GM18951 (cell line): ENCODE results near the gene SPG7.

Source experiments
- POLR2A ChIP-seq: IDR thresholded peaks from 4 replicates; pipeline ENCODE4 v1.6.1; 2011; ENCODE audit warnings: mild to moderate bottlenecking; ENCODE audit not compliant: insufficient read length, insufficient read depth; ENCODE audit errors: extremely low read depth
- in situ Hi-C: fragments of 300-500 bp; cut with MboI; formaldehyde crosslinking; loops from one replicate; pipeline ENCODE4 v1.12.0; 2022; ENCODE audit warnings: low sequenced_read_pairs, mixed read lengths, inconsistent platforms; ENCODE audit not compliant: unreplicated experiment

Gene SPG7

DNA sequence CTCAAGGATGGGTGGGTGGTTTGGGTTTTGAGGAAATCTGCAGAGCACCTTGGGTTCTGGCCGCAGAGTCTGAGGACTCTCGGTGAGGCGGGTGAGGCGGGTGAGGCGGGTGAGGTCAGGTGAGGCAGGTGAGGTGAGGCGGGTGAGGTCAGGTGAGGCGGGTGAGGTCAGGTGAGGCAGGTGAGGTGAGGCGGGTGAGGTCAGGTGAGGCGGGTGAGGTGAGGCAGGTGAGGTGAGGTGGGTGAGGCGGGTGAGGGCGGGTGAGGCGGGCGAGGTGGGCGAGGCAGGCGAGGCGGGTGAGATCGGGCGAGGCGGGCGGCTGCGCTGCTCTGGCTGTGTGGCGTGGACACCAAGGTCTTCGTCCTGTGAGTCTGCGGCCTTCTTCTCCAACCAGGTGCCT, 28.2 kb downstream of the SPG7 start:
- in situ Hi-C loops, result no loop called here
- no peak for TF ChIP-seq POLR2A

DNA sequence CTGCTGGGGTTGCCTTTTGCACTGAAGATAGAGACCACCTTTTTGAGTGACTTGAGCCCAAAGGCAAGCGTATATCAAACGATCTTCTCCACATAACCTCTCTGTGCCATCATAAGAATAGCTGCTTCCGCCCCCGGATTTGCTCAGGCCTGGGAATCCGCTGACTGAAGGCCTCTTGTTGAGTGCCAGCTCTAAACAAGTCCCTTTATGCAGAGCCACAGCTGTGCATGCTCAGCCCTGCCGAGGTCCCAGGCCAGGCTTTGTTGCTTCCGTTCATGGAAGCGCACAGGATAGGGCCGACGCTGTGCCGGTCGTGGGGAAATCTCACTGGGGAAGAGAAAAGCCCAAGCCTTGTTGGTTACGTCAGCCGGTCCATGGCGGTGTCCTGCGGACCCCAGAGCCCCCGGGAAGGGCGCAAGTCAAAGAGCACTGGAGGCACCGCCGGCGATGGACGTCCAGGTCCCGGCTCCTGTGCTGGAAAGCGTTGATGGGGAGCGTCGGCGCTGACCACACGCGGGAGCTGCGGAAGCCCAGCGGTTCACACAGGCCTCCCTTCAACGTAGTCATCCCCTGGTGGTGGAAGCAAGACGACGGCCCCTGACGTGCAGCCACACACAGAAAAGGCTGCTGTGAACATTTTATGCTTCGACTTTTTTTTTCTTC, 28.8 kb downstream of the SPG7 start:
- in situ Hi-C loops, result no loop called here
- TF ChIP-seq POLR2A, result no peak

- TF ChIP-seq POLR2A, result no peak
- in situ Hi-C loops, result no loop called here
Measured at GRCh38 chr16:89537549-89537925, 29.3 kb downstream of the SPG7 start.

- in situ Hi-C loops, result no loop called here
- no peak for TF ChIP-seq POLR2A
Measured at GRCh38 chr16:89538286-89538685, 30.1 kb downstream of the SPG7 start.

DNA sequence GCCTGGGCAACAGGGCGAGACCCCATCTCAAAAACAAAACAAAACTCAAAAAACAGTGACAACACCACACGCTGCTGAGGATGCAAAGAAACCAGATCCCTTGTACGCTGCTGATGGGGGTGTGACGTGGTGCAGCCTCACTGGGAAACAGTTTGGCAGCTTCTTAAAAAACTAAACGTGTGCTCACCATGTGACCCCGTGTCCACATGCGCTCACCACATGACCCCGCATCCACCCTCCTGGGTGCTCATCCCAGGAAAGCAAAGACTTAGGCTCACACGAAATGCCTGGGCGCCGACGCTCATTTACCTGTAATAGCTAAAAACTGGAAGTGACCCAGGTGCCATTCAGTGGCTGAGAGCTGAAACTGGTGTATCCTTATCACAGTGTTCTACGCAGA, 32.4 kb downstream of the SPG7 start:
- no peak for TF ChIP-seq POLR2A
- in situ Hi-C loops, result no loop called here

GRCh38 chr16:89541792-89542191, 33.6 kb downstream of the SPG7 start:
- TF ChIP-seq POLR2A, result no peak
- in situ Hi-C loops, result no loop called here

GRCh38 chr16:89544113-89544512, 35.9 kb downstream of the SPG7 start:
- TF ChIP-seq POLR2A, result no peak
- in situ Hi-C loops, result no loop called here

DNA sequence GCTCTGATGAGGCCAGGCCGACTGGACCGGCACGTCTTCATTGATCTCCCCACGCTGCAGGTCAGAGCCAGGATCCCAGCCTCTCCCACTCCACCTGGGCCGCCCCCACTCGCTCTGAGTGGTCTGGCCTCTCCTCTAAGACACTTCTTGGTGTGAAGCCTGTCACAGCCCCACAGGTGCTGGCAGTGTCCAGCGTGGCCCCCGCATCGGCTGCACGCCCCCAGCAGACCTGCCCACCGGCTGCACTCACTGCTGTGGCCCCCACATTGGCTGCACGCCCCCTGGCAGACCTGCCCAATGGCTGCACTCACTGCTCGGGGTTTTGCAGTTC, 36.5 kb downstream of the SPG7 start:
- in situ Hi-C loops, result no loop called here
- no peak for TF ChIP-seq POLR2A

DNA sequence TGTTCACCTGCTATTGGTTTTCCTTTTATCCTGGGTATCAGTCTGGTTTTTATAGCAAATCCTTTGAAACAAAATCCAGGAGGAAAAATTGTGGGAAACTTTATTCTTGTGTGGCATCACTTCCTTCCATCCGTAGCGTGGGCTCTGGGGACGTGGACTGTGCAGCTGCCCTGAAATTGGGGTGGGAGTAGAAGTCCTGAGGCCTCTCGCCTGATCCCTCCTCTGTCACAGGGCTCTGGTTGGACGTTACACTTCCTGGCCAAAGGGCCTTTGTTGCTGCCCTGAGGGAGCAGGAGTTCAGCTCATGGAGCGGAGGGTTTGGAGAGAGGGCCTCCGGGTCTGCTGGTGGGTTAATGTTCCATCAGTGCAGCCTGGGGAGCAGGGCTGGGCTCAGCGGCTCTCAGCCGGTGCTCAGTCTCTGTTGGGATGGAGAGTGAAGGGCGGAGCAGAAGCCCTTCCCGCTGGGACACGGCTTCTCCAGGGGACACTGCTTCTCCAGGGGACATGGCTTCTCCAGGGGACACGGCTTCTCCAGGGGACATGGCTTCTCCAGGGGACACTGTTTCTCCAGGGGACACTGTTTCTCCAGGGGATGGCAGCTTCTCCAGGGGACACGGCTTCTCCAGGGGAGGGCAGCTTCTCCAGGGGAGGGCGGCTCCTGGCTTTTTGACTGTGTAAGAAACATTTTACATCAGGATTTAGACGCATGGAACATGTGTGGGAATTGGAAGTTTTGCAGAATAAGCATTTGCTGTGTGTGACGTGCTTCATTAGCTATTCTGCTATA, 37.0 kb downstream of the SPG7 start:
- TF ChIP-seq POLR2A, result no peak
- in situ Hi-C loops, result no loop called here

- no peak for TF ChIP-seq POLR2A
- in situ Hi-C loops, result no loop called here
Measured at GRCh38 chr16:89545831-89546574, 37.8 kb downstream of the SPG7 start.

GRCh38 chr16:89546781-89547180, 38.6 kb downstream of the SPG7 start:
- no peak for TF ChIP-seq POLR2A
- in situ Hi-C loops, result no loop called here

DNA sequence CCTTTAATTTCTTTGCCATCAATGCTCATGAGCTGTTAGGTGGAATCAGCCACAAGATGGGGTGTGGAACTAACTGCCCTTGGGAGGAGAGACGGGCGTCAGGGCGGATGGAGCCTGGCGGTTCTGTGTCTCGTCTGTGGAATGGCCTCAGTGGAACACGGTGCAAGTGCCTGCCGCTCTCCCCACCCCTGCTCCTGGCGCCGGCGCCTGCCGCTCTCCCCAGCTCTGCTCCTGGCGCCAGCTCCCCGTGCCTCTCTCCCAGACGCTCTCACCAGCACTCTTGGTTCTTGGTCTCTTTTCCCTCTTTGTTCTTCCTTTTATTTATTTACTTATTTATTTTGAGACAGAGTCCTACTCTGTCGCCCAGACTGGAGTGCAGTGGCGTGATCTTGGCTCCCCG, 39.1 kb downstream of the SPG7 start:
- TF ChIP-seq POLR2A, result no peak

GRCh38 chr16:89547860-89548259, 39.7 kb downstream of the SPG7 start:
- in situ Hi-C loops, result no loop called here

More for the DNA sequence above, 39.1 kb downstream of the SPG7 start:
- in situ Hi-C loops, result no loop called here

GRCh38 chr16:89548344-89549006, 40.3 kb downstream of the SPG7 start:
- in situ Hi-C loops, result no loop called here
- TF ChIP-seq POLR2A, result no peak

More at GRCh38 chr16:89547860-89548259, 39.7 kb downstream of the SPG7 start:
- no peak for TF ChIP-seq POLR2A
